ENCODE data around the gene CNPY1.

CNPY1 gene

DNA sequence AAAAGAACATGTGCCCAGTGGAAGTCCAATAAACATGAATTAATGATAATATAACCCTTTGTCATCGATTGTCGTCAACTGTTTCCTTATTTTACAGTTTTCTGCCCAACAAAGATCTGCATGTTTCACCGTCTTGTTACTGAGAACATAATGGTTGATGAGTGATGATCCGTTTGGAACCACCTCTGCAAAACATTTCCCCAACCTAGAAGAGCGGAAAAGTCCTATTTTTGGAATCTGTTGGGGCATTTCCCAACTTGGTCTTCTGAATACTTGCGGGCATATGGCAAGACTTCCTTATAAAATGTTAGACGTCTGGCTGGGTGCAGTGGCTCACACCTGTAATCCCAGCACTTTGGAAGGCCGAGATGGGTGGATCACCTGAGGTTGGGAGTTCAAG is 32.1 kb downstream of the CNPY1 start:
- no peak for DNase-seq (ENCODE audit: low read depth in 4 of 4, low spot score in 1 of 4)

DNA sequence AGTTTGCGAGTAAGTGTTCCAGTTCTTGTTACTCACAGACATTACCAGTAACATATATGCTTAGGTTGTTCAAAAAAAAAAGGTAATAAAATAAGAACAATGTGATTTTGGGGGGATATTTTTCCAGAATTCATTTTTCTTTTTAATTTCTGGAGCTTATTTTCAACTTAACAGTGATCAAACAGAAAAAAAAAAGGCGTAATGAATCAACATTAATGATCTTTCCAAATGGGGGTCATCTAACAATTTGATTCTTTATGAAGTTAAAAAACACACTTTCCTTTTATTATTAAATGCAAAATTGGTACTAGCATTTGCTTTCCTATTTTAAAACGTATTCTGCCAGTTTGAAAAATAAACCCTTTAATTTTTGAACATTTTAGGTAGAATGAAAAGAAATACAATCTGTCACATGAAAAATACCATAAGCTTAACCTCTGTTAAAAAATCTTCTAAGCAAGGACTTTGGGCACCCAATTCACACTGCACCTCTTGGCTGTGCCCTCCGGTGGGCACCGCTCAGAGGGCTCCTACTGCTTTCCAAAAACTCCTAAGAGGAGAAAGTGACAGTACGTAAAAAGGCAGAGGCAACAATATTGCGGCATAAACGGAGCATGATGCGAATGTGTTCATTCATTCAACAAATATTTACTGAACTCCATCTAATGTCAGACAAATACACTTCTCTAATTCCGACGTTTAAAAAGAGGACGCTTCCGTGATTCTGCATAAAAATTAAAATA is 32.6 kb downstream of the CNPY1 start:
- DNase-seq (ENCODE audit: low read depth in 4 of 4, low spot score in 1 of 4), result no peak

DNA sequence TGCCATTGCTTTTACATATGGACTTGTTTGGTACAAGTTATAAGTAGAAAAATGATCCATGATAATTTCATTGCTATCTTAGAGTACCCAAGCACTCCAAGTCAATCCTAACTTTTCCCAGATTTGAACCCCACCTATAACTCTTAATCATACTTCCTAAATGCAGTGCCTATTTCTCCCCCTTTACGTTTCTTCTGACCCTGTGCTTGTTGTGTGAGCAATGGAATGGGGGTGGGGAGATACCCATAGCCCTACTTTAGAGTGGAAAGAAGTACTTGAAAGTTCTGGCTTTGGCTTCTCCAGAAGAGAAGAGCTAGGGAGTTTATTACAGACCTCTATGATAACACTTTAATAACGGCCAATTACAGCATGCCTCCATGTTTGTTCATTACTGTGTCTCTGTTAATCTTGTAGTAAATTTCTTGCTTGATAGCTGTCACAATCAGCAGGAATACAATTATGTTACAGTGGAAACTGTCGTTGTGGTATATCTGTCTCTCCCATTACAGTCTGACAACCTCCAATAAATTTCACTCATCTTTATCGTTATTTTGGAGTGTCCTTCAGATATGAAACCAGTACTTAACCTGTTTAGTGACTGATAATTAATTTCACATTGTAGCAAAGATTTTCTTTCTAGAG is 34.0 kb downstream of the CNPY1 start:
- DNase-seq (ENCODE audit: low read depth in 4 of 4, low spot score in 1 of 4), result no peak

DNA sequence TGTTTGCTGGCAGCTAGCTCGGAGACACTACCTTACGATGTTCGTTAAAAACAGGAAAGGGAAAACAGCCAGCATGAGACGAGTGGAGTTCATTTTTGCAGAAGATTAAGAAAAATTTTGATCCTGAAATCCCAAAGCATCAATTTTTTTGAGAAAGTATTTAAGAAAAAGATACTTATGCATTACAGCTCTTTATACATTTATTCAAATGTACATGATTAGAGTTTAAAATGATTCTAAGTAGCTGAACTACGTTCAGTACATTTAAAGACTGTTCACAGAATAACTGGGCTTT is 34.7 kb downstream of the CNPY1 start:
- no peak for DNase-seq (ENCODE audit: low read depth in 4 of 4, low spot score in 1 of 4)

DNA sequence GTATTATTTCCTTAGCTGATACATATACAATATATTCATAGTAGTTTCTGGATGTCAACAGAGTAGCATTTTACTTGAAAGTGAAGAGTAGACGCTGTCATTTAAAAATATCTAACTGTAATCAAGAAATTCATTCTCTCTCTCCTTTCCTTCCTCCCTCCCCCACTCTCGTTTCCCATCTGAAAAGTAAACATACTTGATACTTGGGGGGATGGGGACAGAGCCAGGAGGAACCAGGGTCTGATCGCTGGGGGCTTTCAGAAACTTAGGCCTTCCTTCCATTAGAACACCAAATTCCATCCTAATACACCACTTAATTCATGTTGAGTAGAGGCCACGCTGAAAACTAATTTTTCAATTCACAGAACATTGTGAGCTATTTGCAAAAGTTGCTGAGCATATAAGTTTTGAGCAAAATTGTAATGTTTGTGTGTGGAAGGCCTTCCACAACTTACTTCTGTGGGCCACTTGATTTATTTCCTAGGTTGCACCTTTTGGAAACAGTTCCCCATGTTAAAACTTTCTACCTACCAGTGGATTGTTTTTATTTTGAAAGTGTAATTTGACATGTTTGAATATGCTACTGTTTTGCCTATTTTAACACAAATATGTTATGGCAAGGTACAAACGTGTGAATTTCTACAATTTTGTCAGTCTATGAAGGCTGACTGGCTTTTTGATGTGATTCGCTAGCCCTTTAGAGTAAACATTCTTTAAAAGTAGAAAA is 35.2 kb downstream of the CNPY1 start:
- DNase-seq (ENCODE audit: low read depth in 4 of 4, low spot score in 1 of 4), result no peak

DNA sequence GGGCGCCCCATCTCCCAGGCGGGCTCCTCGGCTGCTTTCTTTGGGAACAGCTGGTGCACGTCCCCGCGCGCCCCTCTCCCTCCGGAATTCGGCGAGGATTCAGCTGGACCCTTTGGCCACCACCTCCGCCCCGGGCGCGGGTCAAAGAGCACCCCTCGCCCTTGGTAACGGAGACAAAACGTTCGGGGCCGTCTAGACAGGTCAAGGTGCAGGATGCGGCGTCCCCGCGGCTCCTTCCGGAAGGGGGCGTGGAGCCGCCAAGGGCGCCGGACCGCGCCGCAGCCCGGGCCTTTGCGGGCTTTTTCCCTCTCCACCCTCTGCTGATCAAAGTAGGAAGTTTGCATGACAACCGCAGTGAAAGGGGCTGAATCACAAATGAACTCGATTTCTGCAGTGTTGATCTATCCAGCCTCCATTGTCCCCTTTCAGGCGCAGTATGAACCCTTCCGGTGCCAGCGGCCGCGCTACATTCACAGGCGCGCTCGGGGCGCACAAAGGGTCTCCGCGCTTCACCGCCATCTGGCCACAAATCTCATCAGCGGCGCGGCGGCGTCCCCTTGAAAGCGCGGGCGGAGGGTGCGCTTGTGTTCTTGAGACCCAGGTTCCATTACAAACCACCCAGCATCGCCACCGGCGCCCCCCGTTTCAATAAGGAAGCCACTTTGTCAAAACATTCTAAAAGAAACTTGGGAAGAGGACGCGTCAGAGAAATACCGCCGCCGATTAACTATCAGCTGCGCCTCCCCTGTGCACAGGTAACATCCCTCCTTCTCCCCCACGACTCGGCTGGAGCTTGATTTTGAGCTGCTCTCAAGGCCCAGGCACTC is 36.4 kb downstream of the CNPY1 start:
- DNase-seq (ENCODE audit: low read depth in 4 of 4, low spot score in 1 of 4), result no peak

DNA sequence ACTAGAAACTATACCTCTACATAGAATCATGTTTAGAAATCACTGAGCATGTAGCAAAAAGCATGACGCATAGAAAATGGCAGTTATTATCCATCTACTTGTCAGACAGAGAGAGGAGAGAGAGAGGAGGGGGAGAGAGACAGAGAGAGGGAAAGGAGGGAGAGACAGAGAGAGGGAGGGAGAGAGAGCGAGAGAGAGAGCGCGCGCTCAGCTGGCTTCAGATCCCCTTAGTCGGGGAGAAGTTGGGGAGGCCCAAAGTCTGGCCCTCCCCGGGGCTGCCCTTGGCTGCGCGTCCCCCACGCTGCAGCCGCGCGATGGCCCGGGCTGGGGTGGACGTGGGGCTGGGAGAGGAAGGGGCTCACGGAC is 37.0 kb downstream of the CNPY1 start:
- no peak for DNase-seq (ENCODE audit: low read depth in 4 of 4, low spot score in 1 of 4)

DNA sequence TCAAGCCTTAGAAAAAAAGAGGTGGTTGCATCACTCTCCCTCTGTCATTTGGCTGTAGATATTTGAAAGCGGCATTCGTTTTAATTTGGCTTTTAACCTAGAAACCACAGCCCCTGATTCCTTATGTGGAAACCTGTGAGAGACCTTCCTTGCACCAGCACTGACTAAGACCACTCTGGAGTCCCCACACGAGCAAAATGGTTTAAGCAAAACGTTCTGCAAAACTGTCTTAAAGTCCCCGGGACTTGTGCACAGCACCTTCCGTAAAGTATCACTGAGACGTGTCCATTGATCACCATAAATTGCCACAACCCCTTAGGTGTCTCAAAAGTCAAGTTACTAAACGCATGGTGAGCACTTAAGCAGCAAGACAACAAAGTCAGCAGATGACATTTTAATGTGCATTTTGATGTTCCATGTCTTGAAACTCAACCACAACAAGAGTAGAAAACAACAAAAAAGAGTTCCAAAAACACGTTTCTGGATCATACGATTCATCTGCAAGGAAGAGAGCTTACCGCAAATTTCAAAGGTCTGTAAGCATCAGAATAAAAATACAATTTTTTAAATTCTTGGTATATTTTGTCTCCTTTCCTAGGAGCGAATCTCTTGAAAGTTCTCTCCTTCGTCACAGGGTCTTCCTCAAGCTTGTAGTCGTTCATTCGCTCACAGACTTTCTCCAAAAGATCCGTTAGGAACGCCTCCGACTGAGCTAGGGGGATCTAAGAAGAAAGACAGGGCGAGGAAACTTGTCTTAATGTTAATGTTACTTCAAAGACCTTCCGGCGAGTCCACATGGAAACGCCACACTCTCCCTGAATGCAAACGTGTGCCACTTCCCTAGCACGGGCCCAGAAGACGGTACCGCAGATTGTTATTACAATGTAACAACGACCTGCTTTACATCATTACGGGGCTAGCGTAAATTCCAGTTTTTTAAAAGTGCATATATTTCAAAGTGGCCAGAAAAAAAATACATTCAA is 37.7 kb downstream of the CNPY1 start:
- DNase-seq (ENCODE audit: low read depth in 4 of 4, low spot score in 1 of 4), result no peak

DNA sequence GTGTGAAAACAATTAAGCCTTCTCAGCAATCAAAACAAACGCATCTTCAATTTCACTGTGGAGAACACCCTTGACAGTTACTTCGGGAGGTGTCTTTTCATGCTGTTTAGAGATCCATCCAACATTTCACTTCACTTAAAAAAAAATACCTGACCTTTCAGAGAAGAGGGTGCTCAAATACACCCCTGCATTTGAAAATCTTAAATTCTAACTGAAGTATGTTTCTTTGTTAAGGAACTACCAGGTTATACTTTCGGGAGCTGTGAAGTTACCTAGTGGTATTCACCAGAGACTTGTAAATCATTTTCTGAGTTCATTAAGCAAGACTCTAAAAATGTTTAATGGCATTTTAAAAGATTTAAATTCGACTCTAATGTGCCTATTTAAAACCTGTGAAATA is 38.8 kb downstream of the CNPY1 start:
- no peak for DNase-seq (ENCODE audit: low read depth in 4 of 4, low spot score in 1 of 4)

DNA sequence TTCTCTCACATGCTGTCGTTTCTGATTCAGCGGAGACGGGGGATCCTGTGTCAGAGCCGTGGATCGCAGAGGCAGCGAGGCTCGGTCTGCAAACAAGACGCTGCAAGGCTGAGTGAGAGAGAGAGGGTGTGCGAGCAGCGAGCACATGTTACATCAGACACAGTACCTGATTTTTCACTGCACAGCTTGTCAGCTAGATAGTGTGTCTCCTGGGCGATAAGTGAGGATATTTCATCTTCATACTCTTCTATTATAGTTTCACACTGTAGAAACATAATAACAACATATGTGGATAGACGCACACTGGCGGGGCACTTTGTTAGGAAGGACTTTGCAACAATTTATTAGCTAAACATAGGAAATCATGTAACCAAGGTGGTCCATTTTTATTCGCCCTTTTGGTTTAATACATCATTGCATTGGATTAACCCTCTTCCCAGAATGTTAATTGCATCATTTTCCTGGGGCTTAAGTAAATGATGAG is 39.5 kb downstream of the CNPY1 start:
- no peak for DNase-seq (ENCODE audit: low read depth in 4 of 4, low spot score in 1 of 4)

DNA sequence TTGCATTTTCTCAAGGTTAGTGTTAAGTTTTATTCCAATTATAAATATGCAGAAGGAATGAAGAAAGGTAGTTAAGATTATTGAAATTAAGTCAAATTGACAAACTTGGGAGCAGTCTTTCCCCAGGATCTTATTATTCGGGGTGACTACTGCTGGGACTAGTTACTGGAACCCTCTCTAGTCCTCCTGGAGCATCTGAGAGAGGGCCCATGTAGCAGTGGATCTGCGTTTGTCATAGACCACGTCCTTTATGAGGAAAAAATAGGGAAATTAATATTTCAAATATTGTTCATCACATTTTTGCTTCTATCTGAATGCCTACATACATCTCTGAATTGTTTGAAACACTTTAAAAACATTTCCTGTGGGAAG is 41.0 kb downstream of the CNPY1 start:
- DNase-seq (ENCODE audit: low read depth in 4 of 4, low spot score in 1 of 4), result no peak

DNA sequence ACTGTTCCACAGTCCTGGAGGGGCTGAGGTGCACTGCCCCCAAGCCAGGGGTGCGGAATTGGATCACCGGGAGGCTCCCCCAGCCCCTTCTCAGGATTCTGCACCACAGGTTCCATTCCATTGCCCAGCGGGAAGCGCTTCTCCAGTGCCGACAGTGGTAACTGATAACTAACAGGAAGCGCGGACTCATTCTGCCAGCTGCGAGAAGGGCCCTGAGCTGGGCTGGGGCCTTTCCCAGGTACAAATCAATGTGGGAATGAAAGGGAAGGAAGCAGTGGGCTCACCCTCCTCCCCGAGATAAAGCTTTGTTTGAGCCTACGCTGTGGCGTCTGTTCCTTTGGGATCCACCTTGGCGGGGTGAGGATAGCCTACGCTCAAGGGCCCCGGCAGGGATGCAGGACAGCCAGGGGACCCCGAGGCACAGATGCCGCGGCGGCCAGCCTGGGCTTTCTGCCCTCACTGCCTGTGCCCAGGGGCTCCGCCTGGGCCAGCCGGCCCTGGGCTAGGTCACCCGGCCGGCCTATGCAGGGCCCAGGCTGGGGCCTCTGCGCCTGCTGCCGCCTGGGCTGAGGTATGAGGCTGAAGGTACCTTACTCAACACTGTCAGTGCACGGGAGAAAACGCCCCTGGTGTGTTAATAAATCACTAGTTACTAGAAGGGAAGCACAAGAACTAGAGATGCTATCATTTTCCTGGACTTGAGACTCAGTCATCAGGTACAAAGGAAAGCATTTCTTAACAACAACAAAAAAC is 49.0 kb downstream of the CNPY1 start:
- DNase-seq (ENCODE audit: low read depth in 4 of 4, low spot score in 1 of 4), result no peak

DNA sequence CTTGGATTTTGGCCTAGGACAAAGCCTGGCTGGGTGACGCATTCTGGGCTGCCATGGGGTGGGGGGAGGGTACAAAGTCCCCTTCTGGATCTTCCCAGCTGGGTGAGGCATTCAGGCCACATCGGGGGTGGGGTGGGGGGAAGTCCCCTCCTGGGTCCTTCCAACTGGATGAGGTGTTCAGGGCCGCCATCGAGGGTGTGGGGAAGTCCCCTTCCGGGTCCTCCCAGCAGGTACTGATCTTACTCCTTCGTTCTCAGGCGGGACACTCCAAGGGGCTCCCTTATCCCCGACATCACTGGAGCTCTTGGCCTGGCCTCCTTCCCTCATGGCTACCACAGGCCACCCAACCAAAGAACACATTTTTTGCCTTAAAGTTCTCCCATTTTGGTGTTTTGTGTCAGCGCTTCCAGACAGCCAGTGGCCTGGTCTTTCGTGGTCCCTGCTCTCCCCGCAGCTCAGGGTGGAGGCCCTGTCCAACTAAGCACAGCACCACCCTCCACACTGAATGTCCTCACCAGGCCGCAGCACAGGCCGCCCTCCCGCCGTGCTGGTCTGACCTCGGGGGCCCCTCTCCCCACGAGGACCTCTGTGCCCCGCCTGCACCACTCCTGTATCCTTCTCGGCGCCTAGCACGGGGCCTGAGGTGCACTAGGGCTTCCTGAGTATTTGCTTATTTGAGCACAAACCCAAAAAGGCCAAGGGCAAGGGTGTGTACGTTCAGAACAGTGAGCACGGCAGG is 49.9 kb downstream of the CNPY1 start:
- no peak for DNase-seq (ENCODE audit: low read depth in 4 of 4, low spot score in 1 of 4)

DNA sequence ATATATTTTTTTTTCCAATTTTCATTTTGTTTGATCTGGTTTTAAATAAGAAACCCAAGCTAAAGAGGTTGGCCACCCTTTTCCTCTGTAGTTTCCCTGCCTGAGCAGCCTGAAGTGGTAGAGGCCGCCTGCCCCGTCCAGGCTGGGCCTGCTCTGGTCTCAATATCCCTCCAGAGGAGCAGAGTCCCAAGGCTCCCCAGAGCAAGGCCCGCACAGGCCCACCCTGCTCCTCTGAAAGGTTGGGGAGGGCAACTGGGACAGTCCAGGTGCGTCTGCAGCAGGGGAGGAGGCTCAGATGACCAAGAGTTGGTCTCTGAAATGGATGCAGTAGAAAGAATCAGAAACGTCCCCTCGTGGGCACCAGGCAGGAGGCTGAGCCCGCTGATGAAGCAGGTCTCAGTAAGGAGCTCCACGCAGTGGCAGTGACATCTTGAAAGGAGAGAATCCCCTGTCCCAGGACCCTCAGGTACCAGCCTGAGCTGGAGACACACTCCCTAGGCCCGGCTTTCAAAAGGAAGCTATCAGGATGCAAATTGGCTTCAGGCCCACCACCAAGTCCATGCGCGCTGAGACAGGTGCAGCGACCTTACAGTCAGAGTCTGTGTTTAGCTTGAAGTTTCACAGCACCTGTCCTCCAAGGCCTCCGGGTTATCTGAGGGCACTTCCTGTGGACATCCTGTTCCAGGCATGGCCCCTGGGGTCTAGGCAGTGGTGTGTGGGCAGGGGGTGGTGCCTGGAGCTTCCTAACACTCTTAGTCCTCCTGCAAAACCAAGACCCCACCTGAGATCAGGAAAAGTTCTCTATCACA is 50.7 kb downstream of the CNPY1 start:
- no peak for DNase-seq (ENCODE audit: low read depth in 4 of 4, low spot score in 1 of 4)

DNA sequence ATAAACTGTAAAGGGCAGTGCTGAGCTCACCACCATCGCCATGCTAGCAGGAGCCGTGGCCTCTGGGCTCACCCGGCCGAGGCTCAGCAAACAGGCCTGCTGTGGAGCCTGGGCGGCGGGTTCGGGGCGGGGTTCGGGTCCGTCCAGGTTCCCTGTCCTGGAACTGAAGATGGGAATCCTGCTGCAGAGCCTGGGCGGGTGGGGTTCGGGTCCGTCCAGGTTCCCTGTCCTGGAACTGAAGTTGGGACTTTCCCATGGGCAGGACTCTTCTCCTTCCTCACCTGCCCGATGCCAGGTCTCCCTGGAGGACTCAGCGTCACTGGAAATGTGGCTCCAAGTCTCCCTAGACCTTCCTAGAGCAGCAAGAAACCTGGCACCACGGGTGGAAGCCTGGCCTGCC is 51.8 kb downstream of the CNPY1 start:
- DNase-seq (ENCODE audit: low read depth in 4 of 4, low spot score in 1 of 4), result no peak

DNA sequence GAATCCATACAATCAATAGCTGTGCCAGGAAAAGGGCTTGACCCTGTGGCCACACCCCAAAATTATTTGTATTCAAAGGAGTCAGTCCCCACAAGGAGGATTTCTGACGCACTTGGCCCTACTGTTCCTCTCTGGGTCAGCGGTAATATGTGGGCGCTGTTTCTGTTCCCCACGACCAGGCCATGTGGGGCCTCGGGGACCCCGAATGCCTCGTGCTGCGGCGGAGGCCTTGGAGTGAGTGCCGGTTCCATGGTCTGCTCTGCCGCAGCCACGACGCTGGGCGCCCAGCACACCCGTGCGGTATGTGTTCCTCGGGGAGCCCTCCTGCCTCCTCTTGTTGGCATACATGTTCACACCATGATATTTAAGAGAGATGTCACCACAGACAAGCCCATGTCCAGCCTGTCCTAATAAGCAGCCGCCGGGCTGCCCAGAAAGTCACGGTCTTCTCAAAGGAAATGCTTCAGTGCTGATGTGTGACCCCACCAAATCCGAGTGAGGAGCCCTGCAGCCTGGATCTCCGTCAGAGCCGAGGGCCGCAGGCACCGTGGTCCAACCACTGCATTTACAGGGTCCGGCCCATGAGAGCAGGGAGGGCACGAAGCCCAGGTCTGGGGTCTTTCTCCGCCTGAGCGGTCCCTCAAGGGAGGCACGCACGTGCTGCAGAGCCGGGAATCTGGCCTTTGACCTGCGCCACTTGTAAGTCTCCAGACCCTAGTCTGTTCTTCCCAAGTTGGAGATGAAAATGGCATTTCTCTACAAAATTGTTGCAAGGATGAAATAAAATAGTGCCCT is 52.4 kb downstream of the CNPY1 start:
- DNase-seq (ENCODE audit: low read depth in 4 of 4, low spot score in 1 of 4), result no peak

DNA sequence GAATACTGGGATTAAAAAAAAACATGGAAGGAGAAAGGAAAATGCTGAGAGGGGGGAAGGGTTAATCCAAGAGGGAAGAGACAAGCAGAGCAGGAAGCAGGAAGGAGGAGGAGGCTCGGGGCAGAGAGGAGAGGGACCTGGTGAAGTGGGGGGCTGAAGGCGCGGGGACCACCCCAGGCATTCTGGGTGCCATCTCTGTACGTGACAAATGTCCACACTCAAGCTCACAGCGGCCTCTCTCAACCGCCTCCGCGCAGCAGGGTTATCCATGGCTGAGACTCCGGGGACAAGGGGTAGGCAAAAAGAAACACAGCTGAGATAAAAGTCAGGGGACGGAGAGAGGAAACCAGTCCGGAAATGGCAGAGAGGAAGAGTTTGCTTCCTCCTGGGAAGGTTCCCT is 54.5 kb downstream of the CNPY1 start:
- no peak for DNase-seq (ENCODE audit: low read depth in 4 of 4, low spot score in 1 of 4)

Measured in stimulated activated CD4-positive, alpha-beta T cell treated with anti-CD3 and anti-CD28 coated beads, Interleukin-1b, Interleukin-23, amount 100 ng/mL, for 24 hours (primary cell).